Peyer's patch (tissue), 4 donors: Measurements from ENCODE around the gene N4BP2.

Experiments
- POLR2A ChIP-seq, 2 donors: fragments of 450-650 bp; IDR thresholded peaks; one replicate each; pipeline ENCODE4 v1.5.1; 2017; ENCODE audit warnings: antibody characterized with exemption in 2 of 2, mild to moderate bottlenecking in 2 of 2, moderate library complexity in 2 of 2
- TF ChIP-seq, protein P1 (sequence below), 6 experiments: fragments of 450-650 bp in 4 of 6; fragments of 200-600 bp in 2 of 6; sonication (generic) in 1 of 6; IDR thresholded peaks; one replicate each; pipeline ENCODE4 v1.5.1; 2017 to 2019; ENCODE audit warnings: antibody characterized with exemption in 6 of 6, mild to moderate bottlenecking in 3 of 6, moderate library complexity in 1 of 6

DNA sequence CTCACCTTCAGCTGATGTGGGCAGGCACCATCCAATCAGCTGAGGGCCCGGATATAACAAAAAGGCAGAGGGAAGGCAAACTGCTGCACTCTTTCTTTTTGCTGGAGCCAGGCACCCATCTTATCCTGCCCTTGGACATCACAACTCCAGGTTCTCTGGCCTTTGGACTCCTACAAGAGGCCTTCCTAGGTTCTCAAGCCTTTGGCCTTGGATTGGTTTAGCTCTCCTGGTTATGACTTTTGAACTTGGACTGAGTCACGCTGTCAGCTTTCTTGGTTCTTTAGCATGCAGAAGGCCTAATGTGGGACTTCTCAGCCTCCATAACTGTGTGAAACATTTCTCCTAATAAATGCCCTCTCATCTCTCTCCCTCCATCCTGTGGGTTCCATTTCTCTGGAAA is 23.0 kb upstream of the N4BP2 start:
- TF ChIP-seq POLR2A (IDR thresholded peaks at IDR 0.05), result no peak
- TF ChIP-seq, protein P1, sequence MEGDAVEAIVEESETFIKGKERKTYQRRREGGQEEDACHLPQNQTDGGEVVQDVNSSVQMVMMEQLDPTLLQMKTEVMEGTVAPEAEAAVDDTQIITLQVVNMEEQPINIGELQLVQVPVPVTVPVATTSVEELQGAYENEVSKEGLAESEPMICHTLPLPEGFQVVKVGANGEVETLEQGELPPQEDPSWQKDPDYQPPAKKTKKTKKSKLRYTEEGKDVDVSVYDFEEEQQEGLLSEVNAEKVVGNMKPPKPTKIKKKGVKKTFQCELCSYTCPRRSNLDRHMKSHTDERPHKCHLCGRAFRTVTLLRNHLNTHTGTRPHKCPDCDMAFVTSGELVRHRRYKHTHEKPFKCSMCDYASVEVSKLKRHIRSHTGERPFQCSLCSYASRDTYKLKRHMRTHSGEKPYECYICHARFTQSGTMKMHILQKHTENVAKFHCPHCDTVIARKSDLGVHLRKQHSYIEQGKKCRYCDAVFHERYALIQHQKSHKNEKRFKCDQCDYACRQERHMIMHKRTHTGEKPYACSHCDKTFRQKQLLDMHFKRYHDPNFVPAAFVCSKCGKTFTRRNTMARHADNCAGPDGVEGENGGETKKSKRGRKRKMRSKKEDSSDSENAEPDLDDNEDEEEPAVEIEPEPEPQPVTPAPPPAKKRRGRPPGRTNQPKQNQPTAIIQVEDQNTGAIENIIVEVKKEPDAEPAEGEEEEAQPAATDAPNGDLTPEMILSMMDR (IDR thresholded peaks at IDR 0.05), result no peak
